Measurements from ENCODE around the gene HCK.

Gene HCK

DNA sequence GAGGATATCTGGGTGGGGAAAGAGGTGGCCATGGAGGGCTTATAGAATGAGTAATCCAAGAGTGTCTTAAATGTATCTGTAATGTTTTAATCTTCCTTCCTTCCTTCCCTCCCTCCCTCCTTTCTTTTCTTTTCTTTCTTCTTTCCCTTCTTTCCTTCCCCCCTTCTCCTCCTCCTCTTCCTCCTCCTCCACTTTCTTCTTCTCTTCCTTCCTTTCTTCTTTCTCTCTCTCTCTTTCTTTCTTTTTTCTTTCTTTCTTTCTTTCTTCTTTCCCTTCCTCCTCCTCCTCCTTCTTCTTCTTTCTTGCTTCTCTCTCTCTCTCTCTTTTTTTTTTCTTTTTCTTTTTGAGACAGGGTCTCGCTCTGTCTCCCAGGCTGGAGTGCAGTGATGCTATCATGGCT is 7.1 kb downstream of the HCK start:
- no peak overlapping the region for H3K4me3 ChIP-seq (ENCODE audit: low read length)
- TF ChIP-seq, protein P1, sequence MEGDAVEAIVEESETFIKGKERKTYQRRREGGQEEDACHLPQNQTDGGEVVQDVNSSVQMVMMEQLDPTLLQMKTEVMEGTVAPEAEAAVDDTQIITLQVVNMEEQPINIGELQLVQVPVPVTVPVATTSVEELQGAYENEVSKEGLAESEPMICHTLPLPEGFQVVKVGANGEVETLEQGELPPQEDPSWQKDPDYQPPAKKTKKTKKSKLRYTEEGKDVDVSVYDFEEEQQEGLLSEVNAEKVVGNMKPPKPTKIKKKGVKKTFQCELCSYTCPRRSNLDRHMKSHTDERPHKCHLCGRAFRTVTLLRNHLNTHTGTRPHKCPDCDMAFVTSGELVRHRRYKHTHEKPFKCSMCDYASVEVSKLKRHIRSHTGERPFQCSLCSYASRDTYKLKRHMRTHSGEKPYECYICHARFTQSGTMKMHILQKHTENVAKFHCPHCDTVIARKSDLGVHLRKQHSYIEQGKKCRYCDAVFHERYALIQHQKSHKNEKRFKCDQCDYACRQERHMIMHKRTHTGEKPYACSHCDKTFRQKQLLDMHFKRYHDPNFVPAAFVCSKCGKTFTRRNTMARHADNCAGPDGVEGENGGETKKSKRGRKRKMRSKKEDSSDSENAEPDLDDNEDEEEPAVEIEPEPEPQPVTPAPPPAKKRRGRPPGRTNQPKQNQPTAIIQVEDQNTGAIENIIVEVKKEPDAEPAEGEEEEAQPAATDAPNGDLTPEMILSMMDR (conservative IDR thresholded peaks at IDR 0.05; ENCODE audit: low read length) = no peak
- DNase-seq (ENCODE audit: low read depth) = no peak

DNA sequence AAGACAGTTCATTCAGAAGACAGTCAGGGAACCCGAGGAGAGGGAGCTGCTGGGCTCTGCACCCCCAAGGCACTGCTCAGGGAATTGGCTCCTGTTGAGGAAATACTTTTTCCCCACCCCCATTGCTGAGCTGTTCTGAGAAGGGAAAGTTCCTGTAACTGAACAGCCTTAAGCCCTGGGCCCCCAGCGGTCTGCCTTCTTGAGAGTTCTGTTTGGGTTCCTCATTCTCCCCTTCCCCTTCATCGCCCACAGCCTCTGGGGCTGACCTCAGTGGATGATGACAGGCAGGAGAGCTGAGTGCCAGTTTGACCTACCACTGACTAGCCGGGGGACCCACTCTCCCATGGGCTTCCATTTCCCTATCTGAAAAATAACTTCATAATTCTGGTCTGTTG is 10.7 kb downstream of the HCK start:
- TF ChIP-seq, protein P1 (conservative IDR thresholded peaks at IDR 0.05; ENCODE audit: low read length) = no peak
- no peak overlapping the region for H3K4me3 ChIP-seq (ENCODE audit: low read length)
- DNase-seq (ENCODE audit: low read depth) = no peak

DNA sequence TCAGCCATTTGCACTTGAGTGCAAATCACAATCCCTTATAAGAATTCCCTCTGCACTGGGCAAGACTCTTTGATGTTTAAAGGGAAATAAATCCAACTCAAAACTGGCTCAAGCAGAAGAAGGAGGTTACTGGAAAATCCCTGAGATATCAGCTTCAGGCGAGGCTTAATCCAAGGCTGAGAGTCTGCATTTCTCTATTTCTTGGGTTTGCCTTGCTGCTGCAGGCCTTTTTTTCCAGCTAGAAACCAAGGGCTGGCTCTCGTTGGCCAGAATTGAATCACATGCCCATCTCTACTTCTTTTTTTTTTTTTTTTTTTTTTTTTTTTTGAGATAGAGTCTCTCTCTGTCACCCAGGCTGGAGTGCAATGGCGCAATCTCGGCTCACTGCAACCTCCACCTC is 11.7 kb downstream of the HCK start:
- TF ChIP-seq, protein P1 (conservative IDR thresholded peaks at IDR 0.05; ENCODE audit: low read length) = no peak
- DNase-seq (ENCODE audit: low read depth) = no peak
- H3K4me3 ChIP-seq (ENCODE audit: low read length) = no peak overlapping the region

DNA sequence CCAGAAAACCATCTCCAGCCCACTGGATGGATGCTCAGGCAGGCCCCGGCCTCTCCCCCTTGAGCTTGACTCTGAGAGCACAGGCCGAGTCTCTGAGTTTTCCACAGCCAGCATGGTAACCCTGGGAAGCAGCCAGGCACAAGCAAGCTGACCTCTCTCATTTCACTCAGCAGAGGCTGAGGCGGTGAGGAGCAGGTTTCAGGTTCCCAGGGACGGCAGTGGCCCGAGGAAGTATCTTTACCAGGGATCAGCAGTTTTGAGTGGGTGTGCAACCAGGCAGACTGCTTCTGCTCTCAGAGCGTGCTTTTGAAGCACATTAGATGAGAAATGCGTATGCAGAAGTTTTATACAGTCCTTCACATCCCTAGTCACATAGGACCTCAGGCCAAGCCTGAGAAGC is 12.6 kb downstream of the HCK start:
- H3K4me3 ChIP-seq (ENCODE audit: low read length) = no peak overlapping the region
- DNase-seq (ENCODE audit: low read depth) = no peak
- TF ChIP-seq, protein P1 (conservative IDR thresholded peaks at IDR 0.05; ENCODE audit: low read length) = no peak

DNA sequence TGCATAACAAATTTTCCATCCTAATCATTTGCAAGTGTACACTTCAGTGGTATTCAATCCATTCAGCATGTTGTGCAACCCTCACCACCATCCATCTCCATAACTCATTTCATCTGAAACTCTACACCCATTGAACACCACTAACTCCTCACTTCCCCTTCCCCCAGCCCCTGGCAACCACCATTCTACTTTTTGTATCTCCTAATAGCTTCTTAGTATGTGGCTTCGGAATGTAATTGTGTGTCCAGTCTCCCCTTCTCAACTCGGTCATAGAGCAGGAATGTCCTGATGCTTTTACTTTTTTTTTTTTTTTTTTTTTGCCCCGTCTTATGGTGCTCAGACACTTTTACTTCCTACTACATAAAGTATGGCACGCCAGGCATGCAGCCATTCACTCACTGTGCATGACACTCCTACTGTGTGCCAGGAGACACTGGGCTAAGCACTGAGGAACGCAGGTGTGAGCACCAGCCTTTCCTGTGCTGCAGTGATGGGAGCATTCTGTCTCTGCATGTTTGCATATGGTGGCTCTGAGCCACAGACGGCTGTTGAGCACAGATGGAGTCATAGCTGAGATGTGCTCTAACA is 15.3 kb downstream of the HCK start:
- no peak overlapping the region; the same call in 1 of the 2 replicates for H3K4me3 ChIP-seq (ENCODE audit: low read length)

DNA sequence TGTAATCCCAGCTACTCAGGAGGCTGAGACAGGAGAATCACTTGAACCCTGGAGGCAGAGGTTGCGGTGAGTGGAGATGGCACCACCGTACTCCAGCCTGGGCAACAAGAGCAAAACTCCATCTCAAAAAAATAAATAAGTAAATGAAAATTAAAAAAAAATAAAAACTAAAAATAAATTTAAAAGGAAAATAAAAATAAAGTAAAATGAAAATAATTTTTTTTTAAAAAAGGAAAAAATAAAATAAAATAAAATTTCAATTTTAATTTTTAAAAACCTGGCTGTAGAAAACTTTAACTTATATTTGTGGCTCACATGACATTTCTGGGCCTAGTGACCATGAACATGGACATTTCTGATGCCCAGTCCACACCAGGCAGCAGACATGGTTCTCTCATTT is 16.1 kb downstream of the HCK start:
- TF ChIP-seq, protein P1 (conservative IDR thresholded peaks at IDR 0.05; ENCODE audit: low read length) = no peak
- no peak overlapping the region for H3K4me3 ChIP-seq (ENCODE audit: low read length)
- DNase-seq (ENCODE audit: low read depth) = no peak

More for the DNA sequence above, 15.3 kb downstream of the HCK start:
- TF ChIP-seq, protein P1 (conservative IDR thresholded peaks at IDR 0.05; ENCODE audit: low read length) = no peak
- DNase-seq (ENCODE audit: low read depth) = peak; percentile 99

DNA sequence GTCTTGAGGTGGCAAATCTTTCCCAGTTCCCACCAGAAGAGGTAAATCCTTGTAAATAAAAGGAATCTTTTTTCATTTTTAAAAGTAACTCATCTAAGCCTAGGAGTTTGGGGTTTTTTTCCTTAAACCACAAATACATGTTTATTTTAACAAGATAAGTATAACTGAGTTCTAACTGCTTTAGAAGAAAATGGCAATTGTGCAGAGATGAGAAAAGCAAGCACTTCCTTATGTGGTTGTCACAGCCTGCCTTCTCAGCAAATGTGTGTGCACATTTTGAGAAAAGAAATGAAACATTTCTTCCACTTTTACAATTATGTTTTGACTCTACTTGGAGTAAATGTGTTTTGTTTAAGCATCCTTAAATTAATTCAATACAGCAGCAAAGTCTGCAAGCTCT is 17.7 kb downstream of the HCK start:
- no peak overlapping the region for H3K4me3 ChIP-seq (ENCODE audit: low read length)
- DNase-seq (ENCODE audit: low read depth) = peak; percentile 18
- TF ChIP-seq, protein P1 (conservative IDR thresholded peaks at IDR 0.05; ENCODE audit: low read length) = no peak
